ENCODE results near the gene CKLF.

CKLF gene

DNA sequence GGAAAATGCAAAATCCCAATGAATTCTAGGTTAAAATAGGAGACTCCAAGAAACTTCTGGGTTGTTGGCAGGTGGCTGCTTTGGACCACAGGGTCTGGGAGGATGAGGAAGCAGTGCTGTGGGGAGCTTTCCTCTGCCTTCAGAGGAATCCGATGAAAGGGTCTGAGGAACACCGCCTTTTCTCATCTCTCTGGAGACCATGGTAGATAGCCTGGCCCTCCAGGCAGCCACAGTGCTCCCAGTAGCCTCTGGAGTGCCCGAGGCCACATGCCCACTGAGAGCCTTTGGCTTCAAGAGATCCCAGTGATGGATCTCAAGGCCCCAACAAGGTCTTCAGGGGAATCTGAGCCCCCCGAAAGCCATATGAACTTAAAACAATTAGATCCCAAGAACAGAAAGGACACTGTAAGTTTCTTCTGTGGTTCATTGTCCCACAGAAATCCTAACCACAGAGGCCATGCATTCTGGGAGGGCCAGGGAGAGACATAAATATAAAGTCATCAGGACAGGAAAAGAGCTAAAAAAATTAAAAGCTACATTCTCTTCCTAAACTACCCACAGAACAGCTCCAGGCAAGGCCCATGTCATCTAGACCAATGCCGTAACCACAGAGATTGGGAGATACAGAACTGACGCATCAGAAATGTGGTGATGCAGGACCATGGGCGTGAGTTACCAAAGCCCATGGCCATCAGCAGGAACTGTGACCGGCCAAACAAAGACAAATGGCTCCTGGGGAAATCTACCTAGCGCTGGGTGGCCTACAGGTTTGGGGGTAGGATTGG, 26.8 kb upstream of the CKLF start:
- Histone ChIP-seq H3K4me2 (ENCODE audit: low read length) (peak overlapping the region; percentile 37), H3K9ac (ENCODE audit: low read length) (no peak overlapping the region; the same call in 1 of the 2 replicates)

DNA sequence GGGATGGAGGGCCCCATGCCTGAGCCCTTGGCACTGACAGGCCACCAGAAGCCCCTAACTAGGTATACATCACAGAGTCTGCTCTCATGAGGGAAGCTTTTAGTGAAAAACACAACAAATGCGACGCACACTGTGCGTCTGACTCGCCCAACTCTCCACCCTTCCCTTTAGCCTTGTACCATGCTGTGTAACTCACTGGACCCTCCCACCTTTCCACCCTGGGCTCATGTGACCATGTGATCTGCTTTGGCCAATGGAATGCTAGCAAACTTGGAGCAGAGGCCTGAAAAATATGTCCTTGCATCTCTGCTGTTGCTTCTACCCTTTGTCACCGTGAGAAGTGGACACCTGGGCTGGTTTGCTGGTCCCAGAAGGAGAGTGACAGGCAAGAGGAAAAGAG, 24.1 kb upstream of the CKLF start:
- Histone ChIP-seq H2AFZ (ENCODE audit: low read length) (no peak overlapping the region), H3K9me3 (ENCODE audit: low read length) (no peaks in the 10 kb centered on the region), H3K9ac (ENCODE audit: low read length) (no peak overlapping the region), H3K79me2 (ENCODE audit: insufficient read depth, low read length) (no peaks in the 10 kb centered on the region), H3F3A (ENCODE audit: insufficient read depth, low read length) (no peaks in the 10 kb centered on the region), H3K27ac (ENCODE audit: low read depth, low read length, poor library complexity, severe bottlenecking) (no peak overlapping the region), H3K4me1 (ENCODE audit: insufficient read depth, low read length, severe bottlenecking) (peaks cover 39% of the 10 kb centered on the region), H3K4me3 (ENCODE audit: low read depth, low read length, poor library complexity, severe bottlenecking) (no peak overlapping the region), H4K20me1 (ENCODE audit: insufficient read depth, low read length) (no peaks in the 10 kb centered on the region), H3K9me2 (ENCODE audit: low read depth, low read length) (no peaks in the 10 kb centered on the region), H3K4me2 (ENCODE audit: low read length) (no peak overlapping the region), H3K36me3 (ENCODE audit: insufficient read depth, low read length) (no peaks in the 10 kb centered on the region), H3K27me3 (ENCODE audit: insufficient read depth, low read length) (no peaks in the 10 kb centered on the region)
- TF ChIP-seq, protein P1, sequence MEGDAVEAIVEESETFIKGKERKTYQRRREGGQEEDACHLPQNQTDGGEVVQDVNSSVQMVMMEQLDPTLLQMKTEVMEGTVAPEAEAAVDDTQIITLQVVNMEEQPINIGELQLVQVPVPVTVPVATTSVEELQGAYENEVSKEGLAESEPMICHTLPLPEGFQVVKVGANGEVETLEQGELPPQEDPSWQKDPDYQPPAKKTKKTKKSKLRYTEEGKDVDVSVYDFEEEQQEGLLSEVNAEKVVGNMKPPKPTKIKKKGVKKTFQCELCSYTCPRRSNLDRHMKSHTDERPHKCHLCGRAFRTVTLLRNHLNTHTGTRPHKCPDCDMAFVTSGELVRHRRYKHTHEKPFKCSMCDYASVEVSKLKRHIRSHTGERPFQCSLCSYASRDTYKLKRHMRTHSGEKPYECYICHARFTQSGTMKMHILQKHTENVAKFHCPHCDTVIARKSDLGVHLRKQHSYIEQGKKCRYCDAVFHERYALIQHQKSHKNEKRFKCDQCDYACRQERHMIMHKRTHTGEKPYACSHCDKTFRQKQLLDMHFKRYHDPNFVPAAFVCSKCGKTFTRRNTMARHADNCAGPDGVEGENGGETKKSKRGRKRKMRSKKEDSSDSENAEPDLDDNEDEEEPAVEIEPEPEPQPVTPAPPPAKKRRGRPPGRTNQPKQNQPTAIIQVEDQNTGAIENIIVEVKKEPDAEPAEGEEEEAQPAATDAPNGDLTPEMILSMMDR (IDR thresholded peaks at IDR 0.05; ENCODE audit: low read length): no peak
- TF ChIP-seq EZH2 (IDR thresholded peaks at IDR 0.05; ENCODE audit: borderline replicate concordance, low read length): no peak

More for the DNA sequence above, 26.8 kb upstream of the CKLF start:
- no peaks in the 10 kb centered on the region for H3K36me3 ChIP-seq (ENCODE audit: insufficient read depth, low read length)
- no peaks in the 10 kb centered on the region for H3F3A ChIP-seq (ENCODE audit: insufficient read depth, low read length)
- H3K4me1 ChIP-seq (ENCODE audit: insufficient read depth, low read length, severe bottlenecking): peaks cover 66% of the 10 kb centered on the region
- no peaks in the 10 kb centered on the region for H3K27me3 ChIP-seq (ENCODE audit: insufficient read depth, low read length)
- H2AFZ ChIP-seq (ENCODE audit: low read length): no peak overlapping the region
- no peaks in the 10 kb centered on the region for H3K79me2 ChIP-seq (ENCODE audit: insufficient read depth, low read length)
- no peaks in the 10 kb centered on the region for H3K9me2 ChIP-seq (ENCODE audit: low read depth, low read length)
- TF ChIP-seq, protein P1 (IDR thresholded peaks at IDR 0.05; ENCODE audit: low read length): no peak
- TF ChIP-seq EZH2 (IDR thresholded peaks at IDR 0.05; ENCODE audit: borderline replicate concordance, low read length): no peak
- H3K4me3 ChIP-seq (ENCODE audit: low read depth, low read length, poor library complexity, severe bottlenecking): no peak overlapping the region
- no peaks in the 10 kb centered on the region for H4K20me1 ChIP-seq (ENCODE audit: insufficient read depth, low read length)
- H3K9me3 ChIP-seq (ENCODE audit: low read length): no peaks in the 10 kb centered on the region
- peak overlapping the region; percentile 94 for H3K27ac ChIP-seq (ENCODE audit: low read depth, low read length, poor library complexity, severe bottlenecking)

DNA sequence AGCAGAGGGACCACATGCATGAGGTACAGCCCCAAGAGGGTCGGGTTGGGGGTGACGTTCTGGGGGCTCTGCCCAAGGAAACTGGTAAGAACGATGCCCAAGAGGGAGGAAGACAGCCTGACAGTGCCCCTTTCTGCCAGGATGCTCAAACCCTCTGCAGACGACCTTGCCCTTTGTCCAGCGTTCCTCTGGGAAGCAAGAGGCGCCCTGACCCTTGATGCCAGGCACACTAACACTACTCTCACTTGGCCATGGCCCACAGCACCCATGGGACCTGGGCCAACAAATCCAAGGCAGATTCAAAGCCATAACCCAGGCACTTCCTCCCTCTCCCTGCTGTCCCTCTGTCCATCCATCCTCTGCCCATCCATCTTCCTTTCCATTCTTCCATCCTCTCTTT, 22.9 kb upstream of the CKLF start:
- Histone ChIP-seq H3K79me2 (ENCODE audit: insufficient read depth, low read length) (no peaks in the 10 kb centered on the region), H3K4me1 (ENCODE audit: insufficient read depth, low read length, severe bottlenecking) (peaks cover 27% of the 10 kb centered on the region)

More for the DNA sequence above, 22.9 kb upstream of the CKLF start:
- no peaks in the 10 kb centered on the region for H4K20me1 ChIP-seq (ENCODE audit: insufficient read depth, low read length)
- H2AFZ ChIP-seq (ENCODE audit: low read length): no peak overlapping the region
- H3K9me3 ChIP-seq (ENCODE audit: low read length): no peaks in the 10 kb centered on the region
- H3K36me3 ChIP-seq (ENCODE audit: insufficient read depth, low read length): no peaks in the 10 kb centered on the region
- H3K27me3 ChIP-seq (ENCODE audit: insufficient read depth, low read length): no peaks in the 10 kb centered on the region
- no peak overlapping the region for H3K4me2 ChIP-seq (ENCODE audit: low read length)
- H3K27ac ChIP-seq (ENCODE audit: low read depth, low read length, poor library complexity, severe bottlenecking): no peak overlapping the region
- no peak for TF ChIP-seq EZH2 (IDR thresholded peaks at IDR 0.05; ENCODE audit: borderline replicate concordance, low read length)
- TF ChIP-seq, protein P1 (IDR thresholded peaks at IDR 0.05; ENCODE audit: low read length): no peak
- H3K9ac ChIP-seq (ENCODE audit: low read length): no peak overlapping the region
- no peaks in the 10 kb centered on the region for H3K9me2 ChIP-seq (ENCODE audit: low read depth, low read length)
- H3F3A ChIP-seq (ENCODE audit: insufficient read depth, low read length): no peaks in the 10 kb centered on the region
- H3K4me3 ChIP-seq (ENCODE audit: low read depth, low read length, poor library complexity, severe bottlenecking): no peak overlapping the region
